IMR-90 (cell line): ENCODE data around the gene ELF5. TPM values are rescaled to one million over a fixed set of nuclear protein-coding genes. Genes with fewer than 3 reads are reported as not detected.

Source experiments
- ATAC-seq: fragments of 200-7000 bp; cut with Tn5 transposase; 2 replicates; pipeline ENCODE4 v1.9.1; 2020; ENCODE audit warnings: low read depth, mild to moderate bottlenecking, moderate library complexity
- BruUV-seq: library from RNA; stranded (reverse); fragments of 400-500 nt; replicated peaks from 2 replicates; lab custom pipeline; 2021; lab: Mats Ljungman, UMichigan
- CTCF ChIA-PET: fragments of 300-600 bp; formaldehyde crosslinking; extraction: SDS; loops from one replicate; lab custom pipeline; 2021; ENCODE audit warnings: antibody characterized with exemption; lab: Yijun Ruan, JAX
- POLR2A ChIA-PET: fragments of 300-600 bp; sonication (Branson Sonifier 250); formaldehyde crosslinking; loops from one replicate; lab custom pipeline; 2022; ENCODE audit warnings: antibody characterized with exemption; ENCODE audit not compliant: unreplicated experiment; lab: Charles Lee
- DNase-seq: peaks from one replicate; pipeline ENCODE4 v3.0.0; 2013
- H2AFZ ChIP-seq: replicated peaks from 2 replicates; pipeline ENCODE3; 2013; ENCODE audit warnings: low read length, mild to moderate bottlenecking; ENCODE audit not compliant: poor library complexity
- H2AK5ac ChIP-seq: 2 replicates; pipeline ENCODE4 v1.6.1; 2013; ENCODE audit warnings: low read depth, low read length, inconsistent platforms
- H2AK9ac ChIP-seq: replicated peaks from 2 replicates; pipeline ENCODE3; 2013; ENCODE audit warnings: mild to moderate bottlenecking, low read depth, low read length, moderate library complexity; ENCODE audit not compliant: poor library complexity
- H2BK120ac ChIP-seq: 2 replicates; pipeline ENCODE4 v1.6.1; 2013; ENCODE audit warnings: low read depth, low read length, inconsistent platforms
- H2BK15ac ChIP-seq: 3 replicates; pipeline ENCODE4 v1.6.1; 2013; ENCODE audit warnings: low read depth, low read length, inconsistent platforms
- H2BK20ac ChIP-seq: 2 replicates; pipeline ENCODE4 v1.6.1; 2013; ENCODE audit warnings: low read depth, mild to moderate bottlenecking, inconsistent platforms, low read length, moderate library complexity
- H2BK5ac ChIP-seq: 2 replicates; pipeline ENCODE4 v1.6.1; 2013; ENCODE audit warnings: mild to moderate bottlenecking, low read depth, low read length, inconsistent platforms; ENCODE audit not compliant: poor library complexity, severe bottlenecking
- H3K14ac ChIP-seq: replicated peaks from 2 replicates; pipeline ENCODE4 v1.6.1; 2013; ENCODE audit warnings: low read depth, low read length, inconsistent platforms
- H3K18ac ChIP-seq: 2 replicates; pipeline ENCODE4 v1.6.1; 2013; ENCODE audit warnings: low read depth, low read length, control low read depth
- H3K23ac ChIP-seq: 2 replicates; pipeline ENCODE4 v1.6.1; 2013; ENCODE audit warnings: low read depth, low read length, inconsistent platforms
- H3K27ac ChIP-seq: 2 replicates; pipeline ENCODE4 v1.5.1; 2013; ENCODE audit warnings: mild to moderate bottlenecking, control low read depth, low read length; ENCODE audit not compliant: insufficient read depth
- H3K27me3 ChIP-seq: 2 replicates; pipeline ENCODE4 v1.6.1; 2013; ENCODE audit warnings: low read length; ENCODE audit not compliant: control insufficient read depth, insufficient read depth
- H3K36me3 ChIP-seq: 2 replicates; pipeline ENCODE4 v1.6.1; 2013; ENCODE audit warnings: low read length, mixed read lengths; ENCODE audit not compliant: control insufficient read depth, insufficient read depth
- H3K4ac ChIP-seq: 2 replicates; pipeline ENCODE4 v1.6.1; 2013; ENCODE audit warnings: low read depth, low read length, inconsistent platforms
- H3K4me1 ChIP-seq: 2 replicates; pipeline ENCODE4 v1.6.1; 2013; ENCODE audit warnings: low read length, mixed read lengths; ENCODE audit not compliant: control insufficient read depth, insufficient read depth
- H3K4me2 ChIP-seq: 2 replicates; pipeline ENCODE4 v1.6.1; 2013; ENCODE audit warnings: low read depth, mild to moderate bottlenecking, control low read depth, low read length, moderate library complexity
- H3K4me3 ChIP-seq: 2 replicates; pipeline ENCODE4 v1.5.1; 2013; ENCODE audit warnings: low read depth, mild to moderate bottlenecking, control low read depth, low read length, moderate library complexity; ENCODE audit not compliant: insufficient read depth
- H3K56ac ChIP-seq: 2 replicates; pipeline ENCODE4 v1.6.1; 2013; ENCODE audit warnings: low read length, inconsistent platforms; ENCODE audit not compliant: insufficient read depth; ENCODE audit errors: extremely low read depth
- H3K79me1 ChIP-seq, 2 experiments: 2 replicates each; pipeline ENCODE4 v1.6.1; 2013; ENCODE audit warnings: low read length in 2 of 2, inconsistent platforms in 1 of 2, low read depth in 1 of 2
- H3K9ac ChIP-seq: 2 replicates; pipeline ENCODE4 v1.6.1; 2013; ENCODE audit warnings: low read depth, low read length, control low read depth
- H3K9me1 ChIP-seq: 2 replicates; pipeline ENCODE4 v1.6.1; 2013; ENCODE audit warnings: low read length, inconsistent platforms; ENCODE audit not compliant: insufficient read depth
- H3K9me3 ChIP-seq: 2 replicates; pipeline ENCODE4 v1.6.1; 2013; ENCODE audit warnings: low read length; ENCODE audit not compliant: control insufficient read depth, insufficient read depth
- H4K20me1 ChIP-seq: 2 replicates; pipeline ENCODE4 v1.6.1; 2013; ENCODE audit warnings: low read length, inconsistent platforms; ENCODE audit not compliant: insufficient read depth
- H4K5ac ChIP-seq: 2 replicates; pipeline ENCODE4 v1.6.1; 2013; ENCODE audit warnings: mild to moderate bottlenecking, low read depth, low read length, control low read depth
- H4K8ac ChIP-seq, 2 experiments: 2 replicates each; pipeline ENCODE4 v1.6.1; 2013; ENCODE audit warnings: low read depth in 2 of 2, low read length in 2 of 2, control low read depth in 1 of 2, inconsistent platforms in 1 of 2
- H4K91ac ChIP-seq: 2 replicates; pipeline ENCODE4 v1.6.1; 2013; ENCODE audit warnings: low read depth, low read length, inconsistent platforms; ENCODE audit not compliant: insufficient read depth
- BHLHE40 ChIP-seq: fragments of 150-350 bp; IDR thresholded peaks from 2 replicates; pipeline ENCODE4 v1.6.1; 2016; ENCODE audit warnings: mild to moderate bottlenecking, low read depth, low read length
- CEBPB ChIP-seq: IDR thresholded peaks from 2 replicates; pipeline ENCODE4 v1.6.1; 2012; ENCODE audit warnings: low read depth, low read length, improper control_type of control experiment
- WGBS, 2 experiments: methylation state at CpG; one replicate each; pipeline versions ENCODE4 v1.1.5 to v1.1.7; 2013; ENCODE audit warnings: missing lambda C conversion rate in 2 of 2; ENCODE audit not compliant: insufficient read length in 1 of 2; ENCODE audit errors: extremely low coverage in 2 of 2; 5-methylcytosine and 5-hydroxymethylcytosine counted together
- dilution Hi-C: fragments of 300-500 bp; cut with HindIII; formaldehyde crosslinking; loops from one replicate; pipeline ENCODE4 v1.14.3; 2018; ENCODE audit warnings: low sequenced_read_pairs; ENCODE audit not compliant: unreplicated experiment
- in situ Hi-C: fragments of 300-500 bp; cut with MboI; formaldehyde crosslinking; loops from 3 replicates; pipeline ENCODE4 v1.14.3; 2019; ENCODE audit warnings: low sequenced_read_pairs, inconsistent platforms, mixed read lengths
- intact Hi-C: fragments of 100-400 bp; cut with micrococcal nuclease; formaldehyde crosslinking; loops from 2 replicates; pipeline ENCODE4 v1.10.0; 2022
- polyA plus RNA-seq, 3 experiments: library from polyadenylated mRNA; depleted of rRNA; stranded (reverse); fragments of >200 nt; gene quantifications; 2 replicates each; pipeline ENCODE4 v1.2.3, GENCODE V29; 2012; ENCODE audit warnings: low replicate concordance in 1 of 3
- total RNA-seq: library from RNA; depleted of rRNA; stranded (reverse); fragments of >200 nt; gene quantifications from 2 replicates; pipeline ENCODE4 v1.2.3, GENCODE V29; 2012

Gene ELF5
- total and polyA plus RNA-seq, 2 of the 4 experiments (the other 2 are of a cell fraction), result not detected

DNA sequence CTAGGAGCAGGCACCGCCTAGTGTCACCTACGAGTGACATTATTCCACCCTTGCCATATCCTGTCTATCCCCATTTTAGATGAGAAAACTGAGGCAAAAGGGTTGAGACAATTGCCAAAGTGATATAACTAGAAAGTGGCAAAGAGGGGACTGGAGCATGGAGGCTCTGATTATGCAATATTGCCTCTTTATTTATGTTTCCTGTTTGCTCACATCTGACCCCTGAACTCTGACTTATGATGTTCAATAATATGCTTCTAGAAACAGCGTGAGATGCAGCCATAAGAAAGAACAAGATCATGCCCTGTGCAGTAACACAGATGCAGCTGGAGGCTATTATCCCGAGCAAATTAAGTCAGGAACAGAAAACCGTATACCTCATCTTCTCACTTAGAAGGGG, 7.7 kb downstream of the ELF5 start:
- Histone ChIP-seq H2BK120ac (no peak overlapping the region), H3K14ac (no peak overlapping the region), H4K5ac (no peak overlapping the region), H3K4me3 (no peak overlapping the region), H3K23ac (no peak overlapping the region), H2AK9ac (no peak overlapping the region), H3K9me1 (peaks cover 4% of the 10 kb centered on the region), H3K36me3 (no peaks in the 10 kb centered on the region), H3K18ac (no peak overlapping the region), H4K8ac (no peak overlapping the region), H4K91ac (no peak overlapping the region), H3K79me1 (no peaks in the 10 kb centered on the region), H2BK5ac (no peak overlapping the region), H3K27me3 (no peaks in the 10 kb centered on the region; the same call in 1 of the 2 replicates), H2BK20ac (no peak overlapping the region), H3K27ac (no peak overlapping the region), H3K56ac (no peak overlapping the region), H3K9me3 (no peaks in the 10 kb centered on the region), H3K4me2 (no peak overlapping the region), H4K20me1 (no peaks in the 10 kb centered on the region), H3K4ac (no peak overlapping the region), H3K9ac (no peak overlapping the region), H3K4me1 (peaks cover 16% of the 10 kb centered on the region), H2BK15ac (no peak overlapping the region), H2AK5ac (no peak overlapping the region), H2AFZ (no peak overlapping the region)
- intact Hi-C loops (no loop called here), in situ Hi-C loops (no loop called here), dilution Hi-C loops (no loop called here)
- DNase-seq (no peak), ATAC-seq (no peak)
- POLR2A ChIA-PET, result no interaction called here
- no CpG with 5 or more reads among the region's 5 CpGs for WGBS, 2 experiments
- TF ChIP-seq BHLHE40 (no peak), CEBPB (peak; percentile 29; the same call in 1 of the 2 replicates)
- no TSS peak for BruUV-seq
- CTCF ChIA-PET, result no interaction called here
